Heart left ventricle (tissue), 13 donors: ENCODE results near the gene SCP2D1.

Source experiments
- POLR2A ChIP-seq, 2 donors: fragments of 450-650 bp; IDR thresholded peaks; one replicate each; pipeline ENCODE4 v1.6.1; 2017; ENCODE audit warnings: antibody characterized with exemption in 2 of 2, mild to moderate bottlenecking in 2 of 2, moderate library complexity in 2 of 2
- TF ChIP-seq, protein P1 (sequence below), 12 donors: fragments of 200-600 bp; sonication (generic) in 4 of 12; IDR thresholded peaks; one replicate each; pipeline versions ENCODE4 v1.5.0 to v1.8.0; 2018 to 2022; ENCODE audit warnings: antibody characterized with exemption in 12 of 12, mild to moderate bottlenecking in 5 of 12
- donor health status: ischemic (EF 13 %, LVEDD 7.1; RV severe dilation, severe dysfunction).
- donor health status: DM: no; HTN: yes; CAD: no.
- donor health status: DM: no; HTN: no; CAD: no.
- donor health status: ischemic (EF 25% LVEDD 6.9; RV normal size, moderate dysfunction).
- donor health status: ischemic (EF 25% LVEDD 5.7; RV mildly dilated, moderate dysfunction).
- donor health status: ischemic (EF 35%, LVEDD 5.7; RV mildly dilated, moderate dysfunction).
- donor health status: nonischemic (EF 11% LVEDD 7.7; RV severe dilation, severe dysfunction).
- donor health status: DM: yes; HTN: yes; CAD: no.
- donor health status: PGD.
- donor health status: ischemic (EF 29% LVEDD 5.4; RV normal size, mild dysfunction).
- donor health status: nonischemic (EF 23%, LVEDD 6.1; RV moderate dilation, normal function).

- TF ChIP-seq, protein P1, sequence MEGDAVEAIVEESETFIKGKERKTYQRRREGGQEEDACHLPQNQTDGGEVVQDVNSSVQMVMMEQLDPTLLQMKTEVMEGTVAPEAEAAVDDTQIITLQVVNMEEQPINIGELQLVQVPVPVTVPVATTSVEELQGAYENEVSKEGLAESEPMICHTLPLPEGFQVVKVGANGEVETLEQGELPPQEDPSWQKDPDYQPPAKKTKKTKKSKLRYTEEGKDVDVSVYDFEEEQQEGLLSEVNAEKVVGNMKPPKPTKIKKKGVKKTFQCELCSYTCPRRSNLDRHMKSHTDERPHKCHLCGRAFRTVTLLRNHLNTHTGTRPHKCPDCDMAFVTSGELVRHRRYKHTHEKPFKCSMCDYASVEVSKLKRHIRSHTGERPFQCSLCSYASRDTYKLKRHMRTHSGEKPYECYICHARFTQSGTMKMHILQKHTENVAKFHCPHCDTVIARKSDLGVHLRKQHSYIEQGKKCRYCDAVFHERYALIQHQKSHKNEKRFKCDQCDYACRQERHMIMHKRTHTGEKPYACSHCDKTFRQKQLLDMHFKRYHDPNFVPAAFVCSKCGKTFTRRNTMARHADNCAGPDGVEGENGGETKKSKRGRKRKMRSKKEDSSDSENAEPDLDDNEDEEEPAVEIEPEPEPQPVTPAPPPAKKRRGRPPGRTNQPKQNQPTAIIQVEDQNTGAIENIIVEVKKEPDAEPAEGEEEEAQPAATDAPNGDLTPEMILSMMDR (IDR thresholded peaks at IDR 0.05): no peak
- TF ChIP-seq POLR2A (IDR thresholded peaks at IDR 0.05): no peak
Measured at GRCh38 chr20:18767676-18768075, 45.9 kb upstream of the SCP2D1 start.
